PC-9 (cell line): ENCODE results near the gene TTC7B. TPM values are rescaled to one million over a fixed set of nuclear protein-coding genes. Genes with fewer than 3 reads are reported as not detected.

Experiments
- BruUV-seq: library from RNA; stranded (reverse); fragments of 400-500 nt; replicated peaks from 2 replicates; lab custom pipeline; 2021; lab: Mats Ljungman, UMichigan
- CTCF ChIA-PET: fragments of 300-600 bp; sonication (Branson Sonifier 250); formaldehyde crosslinking; loops from one replicate; lab custom pipeline; 2022; ENCODE audit warnings: antibody characterized with exemption; lab: Charles Lee
- POLR2A ChIA-PET: fragments of 300-600 bp; sonication (Branson Sonifier 250); formaldehyde crosslinking; loops from one replicate; lab custom pipeline; 2022; ENCODE audit warnings: antibody characterized with exemption; ENCODE audit not compliant: unreplicated experiment; lab: Charles Lee
- DNase-seq, 2 experiments: peaks; one replicate each; pipeline versions ENCODE4 v3.0.0 to v3.0.0-alpha.2; 2015 to 2022; ENCODE audit warnings: mixed read lengths in 1 of 2
- H2AFZ ChIP-seq: fragments of 200-600 bp; sonication (generic); 2 replicates; pipeline ENCODE4 v1.8.1; 2017; ENCODE audit warnings: antibody characterized with exemption
- H3F3A ChIP-seq: fragments of 200-600 bp; sonication (generic); 2 replicates; pipeline ENCODE4 v1.8.1; 2017; ENCODE audit warnings: antibody characterized with exemption, mild to moderate bottlenecking, low read depth; ENCODE audit not compliant: insufficient read depth
- H3K27ac ChIP-seq: fragments of 200-600 bp; sonication (generic); 2 replicates; pipeline ENCODE4 v1.6.1; 2016; ENCODE audit warnings: mixed run types
- H3K27me3 ChIP-seq: fragments of 200-600 bp; sonication (generic); 2 replicates; pipeline ENCODE4 v1.6.1; 2016; ENCODE audit warnings: low read depth, mixed run types; ENCODE audit not compliant: insufficient read depth
- H3K36me3 ChIP-seq: fragments of 200-600 bp; sonication (generic); 2 replicates; pipeline ENCODE4 v1.6.1; 2016; ENCODE audit warnings: low read depth, mixed run types
- H3K4me1 ChIP-seq: fragments of 200-600 bp; sonication (generic); replicated peaks from 2 replicates; pipeline ENCODE4 v1.6.1; 2016; ENCODE audit warnings: mixed run types; ENCODE audit not compliant: insufficient read depth
- H3K4me2 ChIP-seq: fragments of 200-600 bp; sonication (generic); 2 replicates; pipeline ENCODE4 v1.6.1; 2017; ENCODE audit warnings: mixed run types
- H3K4me3 ChIP-seq: fragments of 200-600 bp; sonication (generic); 2 replicates; pipeline ENCODE4 v1.6.1; 2016; ENCODE audit warnings: mixed run types
- H3K79me2 ChIP-seq: fragments of 200-600 bp; sonication (generic); 2 replicates; pipeline ENCODE4 v1.6.1; 2017; ENCODE audit warnings: low read depth, mixed run types
- H3K9me2 ChIP-seq: fragments of 200-600 bp; sonication (generic); 2 replicates; pipeline ENCODE4 v1.8.1; 2017; ENCODE audit warnings: mild to moderate bottlenecking; ENCODE audit not compliant: insufficient read depth
- H3K9me3 ChIP-seq: fragments of 200-600 bp; sonication (generic); 2 replicates; pipeline ENCODE4 v1.8.1; 2016; ENCODE audit warnings: low read depth; ENCODE audit not compliant: insufficient read depth
- H4K20me1 ChIP-seq: fragments of 200-600 bp; sonication (generic); 2 replicates; pipeline ENCODE4 v1.8.1; 2017; ENCODE audit not compliant: insufficient read depth
- EZH2 ChIP-seq: fragments of 200-600 bp; sonication (generic); IDR thresholded peaks from 2 replicates; pipeline ENCODE4 v1.8.0; 2017; ENCODE audit warnings: antibody characterized with exemption, low read depth
- intact Hi-C: fragments of 100-400 bp; cut with micrococcal nuclease; formaldehyde crosslinking; loops from one replicate; pipeline ENCODE4 v1.10.0; 2022; ENCODE audit not compliant: unreplicated experiment
- total RNA-seq: library from RNA; stranded (reverse); gene quantifications from 2 replicates; pipeline ENCODE4 v1.2.3, GENCODE V29; 2021
- TF ChIP-seq, protein P1 (sequence below): fragments of 200-600 bp; sonication (generic); conservative IDR thresholded peaks from 2 replicates; pipeline ENCODE4 v1.6.1; 2017; ENCODE audit warnings: mixed run types, antibody characterized with exemption, mild to moderate bottlenecking, moderate library complexity

The TTC7B gene
- total RNA-seq, 1 experiment from 2014 or later, result 6.8 TPM

DNA sequence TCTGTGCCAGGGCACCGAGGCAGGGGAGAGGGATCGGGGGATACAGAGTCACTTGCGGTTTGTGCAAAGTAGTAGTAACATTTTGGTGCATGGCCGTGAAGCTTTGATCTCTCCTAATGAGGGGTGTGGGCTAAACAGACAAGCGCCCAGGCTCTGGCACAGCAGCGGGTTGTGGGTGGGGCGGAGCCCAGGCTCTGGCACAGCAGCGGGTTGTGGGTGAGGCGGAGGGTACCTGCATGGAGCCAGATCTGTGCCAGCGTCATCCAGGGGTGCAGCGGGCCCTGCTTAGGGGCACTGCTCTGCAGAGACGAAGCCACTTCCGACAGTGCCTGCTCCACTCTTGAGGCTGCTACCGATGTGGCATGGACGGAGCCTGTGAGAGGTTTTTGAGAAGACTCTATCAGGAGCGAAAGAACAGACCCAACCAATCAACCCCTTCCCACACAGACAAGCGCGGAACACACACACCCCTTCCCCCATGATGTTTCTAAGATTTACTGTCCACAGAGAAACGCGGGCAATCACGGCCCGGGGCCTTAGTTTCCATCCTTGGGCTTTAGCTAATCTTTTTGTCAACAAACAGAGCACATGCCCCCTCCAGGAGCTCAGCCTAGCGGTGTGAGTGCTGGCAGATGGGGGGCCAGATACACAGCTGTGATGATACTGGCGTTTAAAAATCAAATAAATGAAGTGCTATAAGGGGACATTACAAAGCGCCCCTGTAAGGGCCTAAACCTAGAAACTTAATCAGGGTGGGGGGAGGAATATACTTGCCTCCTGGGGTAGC lies 222.8 kb downstream of the TTC7B start:
- no peak for TF ChIP-seq EZH2
- TF ChIP-seq, protein P1, sequence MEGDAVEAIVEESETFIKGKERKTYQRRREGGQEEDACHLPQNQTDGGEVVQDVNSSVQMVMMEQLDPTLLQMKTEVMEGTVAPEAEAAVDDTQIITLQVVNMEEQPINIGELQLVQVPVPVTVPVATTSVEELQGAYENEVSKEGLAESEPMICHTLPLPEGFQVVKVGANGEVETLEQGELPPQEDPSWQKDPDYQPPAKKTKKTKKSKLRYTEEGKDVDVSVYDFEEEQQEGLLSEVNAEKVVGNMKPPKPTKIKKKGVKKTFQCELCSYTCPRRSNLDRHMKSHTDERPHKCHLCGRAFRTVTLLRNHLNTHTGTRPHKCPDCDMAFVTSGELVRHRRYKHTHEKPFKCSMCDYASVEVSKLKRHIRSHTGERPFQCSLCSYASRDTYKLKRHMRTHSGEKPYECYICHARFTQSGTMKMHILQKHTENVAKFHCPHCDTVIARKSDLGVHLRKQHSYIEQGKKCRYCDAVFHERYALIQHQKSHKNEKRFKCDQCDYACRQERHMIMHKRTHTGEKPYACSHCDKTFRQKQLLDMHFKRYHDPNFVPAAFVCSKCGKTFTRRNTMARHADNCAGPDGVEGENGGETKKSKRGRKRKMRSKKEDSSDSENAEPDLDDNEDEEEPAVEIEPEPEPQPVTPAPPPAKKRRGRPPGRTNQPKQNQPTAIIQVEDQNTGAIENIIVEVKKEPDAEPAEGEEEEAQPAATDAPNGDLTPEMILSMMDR, result no peak
- POLR2A ChIA-PET, result no interaction called here
- CTCF ChIA-PET, result no interaction called here

DNA sequence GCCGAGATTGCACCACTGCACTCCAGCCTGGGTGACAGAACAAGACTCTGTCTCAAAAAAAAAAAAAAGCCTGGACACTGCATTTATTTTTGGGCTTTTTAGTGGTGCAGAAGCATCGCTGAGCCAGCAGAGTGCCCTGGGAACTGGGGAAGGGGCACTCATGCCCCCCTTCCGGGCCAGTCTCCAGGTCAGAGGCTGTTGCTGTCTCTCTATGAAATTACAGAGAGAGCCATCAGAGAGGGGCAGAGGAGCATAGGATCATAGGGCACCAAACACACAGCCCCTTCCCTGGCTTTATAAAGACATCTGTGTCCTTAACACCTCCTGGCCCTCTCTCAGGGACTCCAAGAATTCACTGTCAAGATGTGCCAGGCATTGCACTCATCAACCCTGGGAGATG lies 223.6 kb downstream of the TTC7B start:
- Histone ChIP-seq H3K27me3 (no peaks in the 10 kb centered on the region), H4K20me1 (no peaks in the 10 kb centered on the region), H3K9me3 (no peaks in the 10 kb centered on the region), H3K4me3 (no peak overlapping the region), H3K9me2 (no peaks in the 10 kb centered on the region), H2AFZ (no peak overlapping the region), H3K27ac (no peak overlapping the region), H3K36me3 (no peaks in the 10 kb centered on the region), H3K4me1 (no peaks in the 10 kb centered on the region), H3K4me2 (no peak overlapping the region), H3K79me2 (no peaks in the 10 kb centered on the region), H3F3A (no peaks in the 10 kb centered on the region)
- intact Hi-C loops, result no loop called here
- DNase-seq, result no peak
- TF ChIP-seq EZH2, result no peak
- TF ChIP-seq, protein P1, result no peak
- ChIA-PET POLR2A (no interaction called here), CTCF (no interaction called here)
- no TSS peak for BruUV-seq

More for the DNA sequence above, 222.8 kb downstream of the TTC7B start:
- H3K9me3 ChIP-seq, result no peaks in the 10 kb centered on the region
- no TSS peak for BruUV-seq
- no peaks in the 10 kb centered on the region for H3K79me2 ChIP-seq
- H3F3A ChIP-seq, result no peaks in the 10 kb centered on the region
- no peak overlapping the region for H3K4me2 ChIP-seq
- H4K20me1 ChIP-seq, result no peaks in the 10 kb centered on the region
- no peak overlapping the region for H3K4me3 ChIP-seq
- H3K4me1 ChIP-seq, result no peaks in the 10 kb centered on the region
- intact Hi-C loops, result no loop called here
- no peaks in the 10 kb centered on the region for H3K9me2 ChIP-seq
- no peak for DNase-seq
- H3K36me3 ChIP-seq, result no peaks in the 10 kb centered on the region
- no peak overlapping the region for H3K27ac ChIP-seq
- H2AFZ ChIP-seq, result no peak overlapping the region
- H3K27me3 ChIP-seq, result no peaks in the 10 kb centered on the region

DNA sequence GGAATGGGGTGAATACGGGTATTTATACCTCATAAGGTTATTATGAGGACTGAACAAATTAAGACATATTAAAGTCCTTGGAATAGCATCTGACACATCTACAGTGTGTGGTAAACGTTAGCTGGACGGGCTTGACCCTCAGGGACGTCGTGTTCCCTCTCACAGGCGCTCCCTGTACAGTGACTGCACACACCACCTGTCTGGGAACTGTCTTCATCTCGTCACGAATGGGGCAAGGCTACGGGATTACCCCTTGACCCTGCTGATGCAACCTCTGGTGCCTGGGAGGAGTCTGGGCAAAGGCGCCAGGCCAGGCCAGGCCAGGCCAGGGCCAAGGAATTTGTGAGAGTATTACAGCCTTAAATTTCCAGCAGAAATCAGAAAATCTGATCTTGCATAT lies 228.3 kb downstream of the TTC7B start:
- Histone ChIP-seq H3K9me2 (no peaks in the 10 kb centered on the region), H3K36me3 (no peaks in the 10 kb centered on the region), H3K79me2 (no peaks in the 10 kb centered on the region), H2AFZ (no peak overlapping the region), H3K4me2 (no peak overlapping the region), H3K27me3 (no peaks in the 10 kb centered on the region), H3K4me3 (no peak overlapping the region), H3K9me3 (no peaks in the 10 kb centered on the region), H3K4me1 (no peaks in the 10 kb centered on the region), H3F3A (no peaks in the 10 kb centered on the region), H4K20me1 (no peaks in the 10 kb centered on the region), H3K27ac (no peak overlapping the region)
- ChIA-PET POLR2A (no interaction called here), CTCF (no interaction called here)
- TF ChIP-seq, protein P1, result no peak
- TF ChIP-seq EZH2, result no peak
- BruUV-seq, result no TSS peak
- intact Hi-C loops, result no loop called here
- no peak for DNase-seq
